GM23338 (cell line): ENCODE data around the gene ADIPOR2.

ENCODE experiments used
- CREB1 ChIP-seq: fragments of 250-450 bp; sonication (Bioruptor Pico); IDR thresholded peaks from 2 replicates; pipeline ENCODE4 v1.5.0; 2020; ENCODE audit warnings: low read depth, mild to moderate bottlenecking, moderate library complexity
- EZH2 ChIP-seq: fragments of 200-600 bp; sonication (generic); IDR thresholded peaks from one replicate; pipeline ENCODE4 v1.8.0; 2017; ENCODE audit warnings: antibody characterized with exemption, mild to moderate bottlenecking, low read depth; ENCODE audit not compliant: unreplicated experiment
- EZH2phosphoT487 ChIP-seq: fragments of 200-600 bp; sonication (generic); IDR thresholded peaks from one replicate; pipeline ENCODE4 v1.8.1; 2018; ENCODE audit warnings: antibody characterized with exemption; ENCODE audit not compliant: unreplicated experiment
- JUNB ChIP-seq: IDR thresholded peaks from one replicate; pipeline ENCODE4 v1.6.1; 2016; ENCODE audit warnings: antibody characterized with exemption; ENCODE audit not compliant: unreplicated experiment
- POLR2AphosphoS5 ChIP-seq: IDR thresholded peaks from 2 replicates; pipeline ENCODE4 v1.6.1; 2016; ENCODE audit warnings: antibody characterized with exemption, low read depth
- STAT1 ChIP-seq: IDR thresholded peaks from one replicate; pipeline ENCODE4 v1.6.1; 2016; ENCODE audit warnings: antibody characterized with exemption; ENCODE audit not compliant: unreplicated experiment
- ZNF114 ChIP-seq: fragments of 250-450 bp; sonication (Bioruptor Pico); IDR thresholded peaks from 2 replicates; pipeline ENCODE4 v1.5.0; 2020; ENCODE audit warnings: mild to moderate bottlenecking, moderate library complexity
- ZNF331 ChIP-seq: fragments of 250-450 bp; sonication (Bioruptor Pico); IDR thresholded peaks from 2 replicates; pipeline ENCODE4 v1.5.0; 2020; ENCODE audit warnings: low read depth, mild to moderate bottlenecking, moderate library complexity
- TF ChIP-seq, protein P1 (sequence below), 2 experiments: fragments of 200-600 bp in 1 of 2; sonication (generic) in 1 of 2; conservative IDR thresholded peaks; 2 replicates each; pipeline versions ENCODE4 v1.5.1 to v1.6.1; 2016 to 2017; ENCODE audit warnings: antibody characterized with exemption in 2 of 2, low read depth in 2 of 2, mild to moderate bottlenecking in 2 of 2, moderate library complexity in 1 of 2
- TF ChIP-seq, protein P2 (sequence below): IDR thresholded peaks from one replicate; pipeline ENCODE4 v1.6.1; 2018; ENCODE audit warnings: antibody characterized with exemption; ENCODE audit not compliant: unreplicated experiment
- TF ChIP-seq, protein P3 (sequence below): IDR thresholded peaks from 2 replicates; pipeline ENCODE4 v1.6.1; 2016; ENCODE audit warnings: antibody characterized with exemption

DNA sequence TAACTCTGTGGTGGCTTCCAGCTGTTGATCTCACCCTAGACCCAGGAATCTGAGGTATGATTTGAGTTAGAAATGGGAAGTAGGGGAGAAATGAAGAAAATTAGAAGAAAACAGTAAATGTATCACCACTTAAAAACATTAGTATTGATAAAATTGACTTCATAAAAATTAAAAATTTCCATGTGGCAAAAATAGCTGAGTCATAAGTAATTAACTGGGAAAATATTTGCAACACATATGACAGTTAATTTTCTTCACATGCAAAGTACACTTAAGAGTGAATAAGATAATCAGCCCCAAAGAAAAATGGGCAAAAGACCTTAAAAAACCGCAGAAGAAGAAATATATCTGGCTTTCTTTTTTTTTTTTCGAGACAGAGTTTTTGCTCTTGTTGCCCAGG lies 25.5 kb upstream of the ADIPOR2 start:
- TF ChIP-seq POLR2AphosphoS5 (no peak), EZH2phosphoT487 (no peak), CREB1 (CRISPR knock-in tag) (no peak), EZH2 (no peak), ZNF331 (CRISPR knock-in tag) (no peak), STAT1 (no peak), JUNB (no peak), ZNF114 (CRISPR knock-in tag) (no peak)
- TF ChIP-seq, protein P1, sequence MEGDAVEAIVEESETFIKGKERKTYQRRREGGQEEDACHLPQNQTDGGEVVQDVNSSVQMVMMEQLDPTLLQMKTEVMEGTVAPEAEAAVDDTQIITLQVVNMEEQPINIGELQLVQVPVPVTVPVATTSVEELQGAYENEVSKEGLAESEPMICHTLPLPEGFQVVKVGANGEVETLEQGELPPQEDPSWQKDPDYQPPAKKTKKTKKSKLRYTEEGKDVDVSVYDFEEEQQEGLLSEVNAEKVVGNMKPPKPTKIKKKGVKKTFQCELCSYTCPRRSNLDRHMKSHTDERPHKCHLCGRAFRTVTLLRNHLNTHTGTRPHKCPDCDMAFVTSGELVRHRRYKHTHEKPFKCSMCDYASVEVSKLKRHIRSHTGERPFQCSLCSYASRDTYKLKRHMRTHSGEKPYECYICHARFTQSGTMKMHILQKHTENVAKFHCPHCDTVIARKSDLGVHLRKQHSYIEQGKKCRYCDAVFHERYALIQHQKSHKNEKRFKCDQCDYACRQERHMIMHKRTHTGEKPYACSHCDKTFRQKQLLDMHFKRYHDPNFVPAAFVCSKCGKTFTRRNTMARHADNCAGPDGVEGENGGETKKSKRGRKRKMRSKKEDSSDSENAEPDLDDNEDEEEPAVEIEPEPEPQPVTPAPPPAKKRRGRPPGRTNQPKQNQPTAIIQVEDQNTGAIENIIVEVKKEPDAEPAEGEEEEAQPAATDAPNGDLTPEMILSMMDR (conservative IDR thresholded peaks at IDR 0.05; ENCODE audit: low read depth in 2 of 2) = no peak
- TF ChIP-seq, protein P2, sequence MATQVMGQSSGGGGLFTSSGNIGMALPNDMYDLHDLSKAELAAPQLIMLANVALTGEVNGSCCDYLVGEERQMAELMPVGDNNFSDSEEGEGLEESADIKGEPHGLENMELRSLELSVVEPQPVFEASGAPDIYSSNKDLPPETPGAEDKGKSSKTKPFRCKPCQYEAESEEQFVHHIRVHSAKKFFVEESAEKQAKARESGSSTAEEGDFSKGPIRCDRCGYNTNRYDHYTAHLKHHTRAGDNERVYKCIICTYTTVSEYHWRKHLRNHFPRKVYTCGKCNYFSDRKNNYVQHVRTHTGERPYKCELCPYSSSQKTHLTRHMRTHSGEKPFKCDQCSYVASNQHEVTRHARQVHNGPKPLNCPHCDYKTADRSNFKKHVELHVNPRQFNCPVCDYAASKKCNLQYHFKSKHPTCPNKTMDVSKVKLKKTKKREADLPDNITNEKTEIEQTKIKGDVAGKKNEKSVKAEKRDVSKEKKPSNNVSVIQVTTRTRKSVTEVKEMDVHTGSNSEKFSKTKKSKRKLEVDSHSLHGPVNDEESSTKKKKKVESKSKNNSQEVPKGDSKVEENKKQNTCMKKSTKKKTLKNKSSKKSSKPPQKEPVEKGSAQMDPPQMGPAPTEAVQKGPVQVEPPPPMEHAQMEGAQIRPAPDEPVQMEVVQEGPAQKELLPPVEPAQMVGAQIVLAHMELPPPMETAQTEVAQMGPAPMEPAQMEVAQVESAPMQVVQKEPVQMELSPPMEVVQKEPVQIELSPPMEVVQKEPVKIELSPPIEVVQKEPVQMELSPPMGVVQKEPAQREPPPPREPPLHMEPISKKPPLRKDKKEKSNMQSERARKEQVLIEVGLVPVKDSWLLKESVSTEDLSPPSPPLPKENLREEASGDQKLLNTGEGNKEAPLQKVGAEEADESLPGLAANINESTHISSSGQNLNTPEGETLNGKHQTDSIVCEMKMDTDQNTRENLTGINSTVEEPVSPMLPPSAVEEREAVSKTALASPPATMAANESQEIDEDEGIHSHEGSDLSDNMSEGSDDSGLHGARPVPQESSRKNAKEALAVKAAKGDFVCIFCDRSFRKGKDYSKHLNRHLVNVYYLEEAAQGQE = no peak
- TF ChIP-seq, protein P3, sequence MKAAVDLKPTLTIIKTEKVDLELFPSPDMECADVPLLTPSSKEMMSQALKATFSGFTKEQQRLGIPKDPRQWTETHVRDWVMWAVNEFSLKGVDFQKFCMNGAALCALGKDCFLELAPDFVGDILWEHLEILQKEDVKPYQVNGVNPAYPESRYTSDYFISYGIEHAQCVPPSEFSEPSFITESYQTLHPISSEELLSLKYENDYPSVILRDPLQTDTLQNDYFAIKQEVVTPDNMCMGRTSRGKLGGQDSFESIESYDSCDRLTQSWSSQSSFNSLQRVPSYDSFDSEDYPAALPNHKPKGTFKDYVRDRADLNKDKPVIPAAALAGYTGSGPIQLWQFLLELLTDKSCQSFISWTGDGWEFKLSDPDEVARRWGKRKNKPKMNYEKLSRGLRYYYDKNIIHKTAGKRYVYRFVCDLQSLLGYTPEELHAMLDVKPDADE = no peak
